Measurements from ENCODE around the gene ADGRL3. TPM values are rescaled to one million over a fixed set of nuclear protein-coding genes. Genes with fewer than 3 reads are reported as not detected.

The ADGRL3 gene
- total RNA-seq, 1 donor from 2014 or later: 31.3 TPM

- no peak for FAIRE-seq
Measured at GRCh38 chr4:61533140-61533539, 333.0 kb downstream of the ADGRL3 start.

GRCh38 chr4:61540944-61541343, 340.8 kb downstream of the ADGRL3 start:
- H3K27me3 ChIP-seq (ENCODE audit: insufficient read depth, low read length): no peaks in the 10 kb centered on the region
- peaks cover 3% of the 10 kb centered on the region for H3K9me3 Mint-ChIP-seq (ENCODE audit: unreplicated experiment)
- H3K4me3 Mint-ChIP-seq (ENCODE audit: unreplicated experiment): no peak overlapping the region
- no peaks in the 10 kb centered on the region for H4K20me1 ChIP-seq (ENCODE audit: insufficient read depth, low read length)
- no peak overlapping the region for H3K9ac ChIP-seq (ENCODE audit: low read length)
- no peak for DNase-seq (ENCODE audit: low read depth)
- no peak overlapping the region for H2AFZ ChIP-seq (ENCODE audit: low read depth, low read length)
- H3K27ac ChIP-seq (ENCODE audit: low read depth, low read length): no peak overlapping the region
- TF ChIP-seq EZH2 (IDR thresholded peaks at IDR 0.05; ENCODE audit: insufficient read depth, low read length) (no peak), CTCF (IDR thresholded peaks at IDR 0.05; ENCODE audit: insufficient read depth, low read depth, low read length) (no peak)
- no peaks in the 10 kb centered on the region for H3K27me3 Mint-ChIP-seq (ENCODE audit: low read depth, unreplicated experiment)
- no peak for FAIRE-seq
- H3K36me3 Mint-ChIP-seq (ENCODE audit: low read depth, unreplicated experiment): no peaks in the 10 kb centered on the region
- no peak overlapping the region for H3K4me2 ChIP-seq (ENCODE audit: low read length)
- H3K36me3 ChIP-seq (ENCODE audit: insufficient read depth, low read length): no peaks in the 10 kb centered on the region
- H3K4me1 Mint-ChIP-seq (ENCODE audit: low read depth, unreplicated experiment): peaks cover 2% of the 10 kb centered on the region
- H3K4me1 ChIP-seq (ENCODE audit: insufficient read depth, low read length): no peaks in the 10 kb centered on the region
- no peak overlapping the region for H3K27ac Mint-ChIP-seq (ENCODE audit: unreplicated experiment)
- no peaks in the 10 kb centered on the region for H3K79me2 ChIP-seq (ENCODE audit: insufficient read depth, low read length)
- no peak overlapping the region for H3K4me3 ChIP-seq (ENCODE audit: insufficient read depth, low read depth, low read length)
- no peaks in the 10 kb centered on the region for H3K9me3 ChIP-seq (ENCODE audit: insufficient read depth, low read depth, low read length)

More at GRCh38 chr4:61533140-61533539, 333.0 kb downstream of the ADGRL3 start:
- peaks cover 14% of the 10 kb centered on the region for H3K9me3 Mint-ChIP-seq (ENCODE audit: unreplicated experiment)
- Histone ChIP-seq H3K4me3 (ENCODE audit: insufficient read depth, low read depth, low read length) (no peak overlapping the region), H3K27me3 (ENCODE audit: insufficient read depth, low read length) (no peaks in the 10 kb centered on the region), H3K9ac (ENCODE audit: low read length) (no peak overlapping the region), H4K20me1 (ENCODE audit: insufficient read depth, low read length) (no peaks in the 10 kb centered on the region), H3K4me1 (ENCODE audit: insufficient read depth, low read length) (peaks cover 9% of the 10 kb centered on the region), H3K79me2 (ENCODE audit: insufficient read depth, low read length) (no peaks in the 10 kb centered on the region), H3K9me3 (ENCODE audit: insufficient read depth, low read depth, low read length) (no peaks in the 10 kb centered on the region), H3K36me3 (ENCODE audit: insufficient read depth, low read length) (no peaks in the 10 kb centered on the region), H3K4me2 (ENCODE audit: low read length) (peak overlapping the region; percentile 54), H3K27ac (ENCODE audit: low read depth, low read length) (no peak overlapping the region), H2AFZ (ENCODE audit: low read depth, low read length) (no peak overlapping the region)
- no peak overlapping the region for H3K4me3 Mint-ChIP-seq (ENCODE audit: unreplicated experiment)
- no peak for TF ChIP-seq CTCF (IDR thresholded peaks at IDR 0.05; ENCODE audit: insufficient read depth, low read depth, low read length)
- no peak for TF ChIP-seq EZH2 (IDR thresholded peaks at IDR 0.05; ENCODE audit: insufficient read depth, low read length)
- DNase-seq (ENCODE audit: low read depth): peak; percentile 73
- no peaks in the 10 kb centered on the region for H3K27me3 Mint-ChIP-seq (ENCODE audit: low read depth, unreplicated experiment)
- H3K4me1 Mint-ChIP-seq (ENCODE audit: low read depth, unreplicated experiment): peaks cover 31% of the 10 kb centered on the region
- H3K36me3 Mint-ChIP-seq (ENCODE audit: low read depth, unreplicated experiment): peaks cover 3% of the 10 kb centered on the region
- H3K27ac Mint-ChIP-seq (ENCODE audit: unreplicated experiment): peak overlapping the region; percentile 77

GRCh38 chr4:61541459-61541858, 341.3 kb downstream of the ADGRL3 start:
- no peak overlapping the region for H2AFZ ChIP-seq (ENCODE audit: low read depth, low read length)
- H3K79me2 ChIP-seq (ENCODE audit: insufficient read depth, low read length): no peaks in the 10 kb centered on the region
- H3K4me2 ChIP-seq (ENCODE audit: low read length): no peak overlapping the region
- Mint-ChIP-seq H3K9me3 (ENCODE audit: unreplicated experiment) (peaks cover 2% of the 10 kb centered on the region), H3K4me3 (ENCODE audit: unreplicated experiment) (no peak overlapping the region), H3K27me3 (ENCODE audit: low read depth, unreplicated experiment) (no peaks in the 10 kb centered on the region), H3K4me1 (ENCODE audit: low read depth, unreplicated experiment) (peaks cover 2% of the 10 kb centered on the region), H3K27ac (ENCODE audit: unreplicated experiment) (no peak overlapping the region), H3K36me3 (ENCODE audit: low read depth, unreplicated experiment) (no peaks in the 10 kb centered on the region)
- H3K9me3 ChIP-seq (ENCODE audit: insufficient read depth, low read depth, low read length): no peaks in the 10 kb centered on the region
- TF ChIP-seq CTCF (IDR thresholded peaks at IDR 0.05; ENCODE audit: insufficient read depth, low read depth, low read length): peak; percentile 18
- no peak for TF ChIP-seq EZH2 (IDR thresholded peaks at IDR 0.05; ENCODE audit: insufficient read depth, low read length)
- FAIRE-seq (no peak), DNase-seq (ENCODE audit: low read depth) (no peak)
- no peaks in the 10 kb centered on the region for H3K27me3 ChIP-seq (ENCODE audit: insufficient read depth, low read length)
- H3K27ac ChIP-seq (ENCODE audit: low read depth, low read length): no peak overlapping the region
- no peaks in the 10 kb centered on the region for H3K36me3 ChIP-seq (ENCODE audit: insufficient read depth, low read length)
- no peaks in the 10 kb centered on the region for H4K20me1 ChIP-seq (ENCODE audit: insufficient read depth, low read length)
- no peak overlapping the region for H3K4me3 ChIP-seq (ENCODE audit: insufficient read depth, low read depth, low read length)
- no peak overlapping the region for H3K9ac ChIP-seq (ENCODE audit: low read length)
- no peaks in the 10 kb centered on the region for H3K4me1 ChIP-seq (ENCODE audit: insufficient read depth, low read length)
